ENCODE measurements around the gene P2RY8.
"Not testable (repeated sequence)": the region's sequence is repeated elsewhere in the genome, so short reads cannot be mapped to it uniquely, and the experiment has no call there.

P2RY8 gene

GRCh38 chrX:1465286-1466231, 71.4 kb downstream of the P2RY8 start:
- DNase-seq (ENCODE audit: low read depth in 2 of 2): no peak

- no peak for DNase-seq (ENCODE audit: low read depth in 2 of 2)
Measured at GRCh38 chrX:1464971-1465285, 72.1 kb downstream of the P2RY8 start.

GRCh38 chrX:1464041-1464970, 72.7 kb downstream of the P2RY8 start:
- DNase-seq (ENCODE audit: low read depth in 2 of 2): no peak

GRCh38 chrX:1463581-1463980, 73.4 kb downstream of the P2RY8 start:
- DNase-seq (ENCODE audit: low read depth in 2 of 2): no peak

- no peak for DNase-seq (ENCODE audit: low read depth in 2 of 2)
Measured at GRCh38 chrX:1462596-1463251, 74.3 kb downstream of the P2RY8 start.

GRCh38 chrX:1462110-1462509, 74.9 kb downstream of the P2RY8 start:
- DNase-seq (ENCODE audit: low read depth in 2 of 2): no peak

GRCh38 chrX:1455948-1456280, 81.1 kb downstream of the P2RY8 start:
- DNase-seq (ENCODE audit: low read depth in 2 of 2): no peak

GRCh38 chrX:1453951-1454785, 82.8 kb downstream of the P2RY8 start:
- DNase-seq (ENCODE audit: low read depth in 2 of 2): peak; percentile 48 to 54

- no peak for DNase-seq (ENCODE audit: low read depth in 2 of 2)
Measured at GRCh38 chrX:1453395-1453783, 83.6 kb downstream of the P2RY8 start.

- DNase-seq (ENCODE audit: low read depth in 2 of 2): peak; percentile 96 to 98
Measured at GRCh38 chrX:1452516-1453394, 84.2 kb downstream of the P2RY8 start, which contains the start of gene ASMTL. Gene ASMTL (minus strand): TSS chrX:1452909. CDS start chrX:1452840, 69 bp downstream.

- DNase-seq (ENCODE audit: low read depth in 2 of 2): no peak
Measured at GRCh38 chrX:1451661-1452515, 85.1 kb downstream of the P2RY8 start.

GRCh38 chrX:1451251-1451660, 85.7 kb downstream of the P2RY8 start:
- DNase-seq (ENCODE audit: low read depth in 2 of 2): no peak

- no peak for DNase-seq (ENCODE audit: low read depth in 2 of 2)
Measured at GRCh38 chrX:1450361-1451161, 86.4 kb downstream of the P2RY8 start.

GRCh38 chrX:1449823-1450149, 87.2 kb downstream of the P2RY8 start:
- no peak for DNase-seq (ENCODE audit: low read depth in 2 of 2)

GRCh38 chrX:1449036-1449822, 87.8 kb downstream of the P2RY8 start:
- no peak for DNase-seq (ENCODE audit: low read depth in 2 of 2)

- DNase-seq (ENCODE audit: low read depth in 2 of 2): not testable (repeated sequence)
Measured at GRCh38 chrX:1448573-1449001, 88.4 kb downstream of the P2RY8 start.

- not testable (repeated sequence) for DNase-seq (ENCODE audit: low read depth in 2 of 2)
Measured at GRCh38 chrX:1447969-1448572, 88.9 kb downstream of the P2RY8 start.

Data from fibroblast of skin of left quadriceps (primary cell).